ENCODE results near the gene PCNX2. TPM values are rescaled to one million over a fixed set of nuclear protein-coding genes. Genes with fewer than 3 reads are reported as not detected.

PCNX2 gene
- total and polyA plus RNA-seq, 2 experiments from 2014 or later, result 42.9 to 88.3 TPM

GRCh38 chr1:232995189-232995588 lies 300.3 kb downstream of the PCNX2 start (continued):
- TF ChIP-seq, protein P1, sequence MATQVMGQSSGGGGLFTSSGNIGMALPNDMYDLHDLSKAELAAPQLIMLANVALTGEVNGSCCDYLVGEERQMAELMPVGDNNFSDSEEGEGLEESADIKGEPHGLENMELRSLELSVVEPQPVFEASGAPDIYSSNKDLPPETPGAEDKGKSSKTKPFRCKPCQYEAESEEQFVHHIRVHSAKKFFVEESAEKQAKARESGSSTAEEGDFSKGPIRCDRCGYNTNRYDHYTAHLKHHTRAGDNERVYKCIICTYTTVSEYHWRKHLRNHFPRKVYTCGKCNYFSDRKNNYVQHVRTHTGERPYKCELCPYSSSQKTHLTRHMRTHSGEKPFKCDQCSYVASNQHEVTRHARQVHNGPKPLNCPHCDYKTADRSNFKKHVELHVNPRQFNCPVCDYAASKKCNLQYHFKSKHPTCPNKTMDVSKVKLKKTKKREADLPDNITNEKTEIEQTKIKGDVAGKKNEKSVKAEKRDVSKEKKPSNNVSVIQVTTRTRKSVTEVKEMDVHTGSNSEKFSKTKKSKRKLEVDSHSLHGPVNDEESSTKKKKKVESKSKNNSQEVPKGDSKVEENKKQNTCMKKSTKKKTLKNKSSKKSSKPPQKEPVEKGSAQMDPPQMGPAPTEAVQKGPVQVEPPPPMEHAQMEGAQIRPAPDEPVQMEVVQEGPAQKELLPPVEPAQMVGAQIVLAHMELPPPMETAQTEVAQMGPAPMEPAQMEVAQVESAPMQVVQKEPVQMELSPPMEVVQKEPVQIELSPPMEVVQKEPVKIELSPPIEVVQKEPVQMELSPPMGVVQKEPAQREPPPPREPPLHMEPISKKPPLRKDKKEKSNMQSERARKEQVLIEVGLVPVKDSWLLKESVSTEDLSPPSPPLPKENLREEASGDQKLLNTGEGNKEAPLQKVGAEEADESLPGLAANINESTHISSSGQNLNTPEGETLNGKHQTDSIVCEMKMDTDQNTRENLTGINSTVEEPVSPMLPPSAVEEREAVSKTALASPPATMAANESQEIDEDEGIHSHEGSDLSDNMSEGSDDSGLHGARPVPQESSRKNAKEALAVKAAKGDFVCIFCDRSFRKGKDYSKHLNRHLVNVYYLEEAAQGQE (IDR thresholded peaks at IDR 0.05; ENCODE audit: unreplicated experiment), result no peak
- TF ChIP-seq EZH2 (IDR thresholded peaks at IDR 0.05; ENCODE audit: low read depth, unreplicated experiment), result no peak
- no peak for TF ChIP-seq ZNF114 (CRISPR knock-in tag; IDR thresholded peaks at IDR 0.05)
- TF ChIP-seq, protein P2, sequence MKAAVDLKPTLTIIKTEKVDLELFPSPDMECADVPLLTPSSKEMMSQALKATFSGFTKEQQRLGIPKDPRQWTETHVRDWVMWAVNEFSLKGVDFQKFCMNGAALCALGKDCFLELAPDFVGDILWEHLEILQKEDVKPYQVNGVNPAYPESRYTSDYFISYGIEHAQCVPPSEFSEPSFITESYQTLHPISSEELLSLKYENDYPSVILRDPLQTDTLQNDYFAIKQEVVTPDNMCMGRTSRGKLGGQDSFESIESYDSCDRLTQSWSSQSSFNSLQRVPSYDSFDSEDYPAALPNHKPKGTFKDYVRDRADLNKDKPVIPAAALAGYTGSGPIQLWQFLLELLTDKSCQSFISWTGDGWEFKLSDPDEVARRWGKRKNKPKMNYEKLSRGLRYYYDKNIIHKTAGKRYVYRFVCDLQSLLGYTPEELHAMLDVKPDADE (IDR thresholded peaks at IDR 0.05), result no peak
- no peak for TF ChIP-seq CTCF (conservative IDR thresholded peaks at IDR 0.05; ENCODE audit: low read depth in 2 of 2)
- TF ChIP-seq NANOG (IDR thresholded peaks at IDR 0.05; ENCODE audit: borderline replicate concordance), result no peak
- no peak for TF ChIP-seq CREB1 (CRISPR knock-in tag; IDR thresholded peaks at IDR 0.05; ENCODE audit: low read depth)
- TF ChIP-seq EZH2phosphoT487 (IDR thresholded peaks at IDR 0.05; ENCODE audit: unreplicated experiment), result no peak

- Mint-ChIP-seq H3K4me3 (no peak overlapping the region), H3K4me1 (no peaks in the 10 kb centered on the region), H3K9me3 (peaks cover 33% of the 10 kb centered on the region), H3K36me3 (ENCODE audit: low read depth) (peaks cover 89% of the 10 kb centered on the region), H3K27me3 (ENCODE audit: insufficient read depth, low read depth, poor library complexity) (peaks cover 14% of the 10 kb centered on the region), H3K27ac (no peak overlapping the region)
- Histone ChIP-seq H3K27me3 (ENCODE audit: insufficient read depth) (no peaks in the 10 kb centered on the region), H3K4me1 (ENCODE audit: insufficient read depth) (no peaks in the 10 kb centered on the region), H3K79me2 (replicated peaks; ENCODE audit: insufficient read depth) (no peaks in the 10 kb centered on the region), H3K4me2 (no peak overlapping the region), H2AFZ (no peak overlapping the region), H3K36me3 (ENCODE audit: insufficient read depth) (peaks cover 32% of the 10 kb centered on the region), H3F3A (replicated peaks; ENCODE audit: low read depth) (no peaks in the 10 kb centered on the region), H3K4me3 (no peak overlapping the region), H4K20me1 (replicated peaks; ENCODE audit: insufficient read depth) (no peaks in the 10 kb centered on the region), H3K27ac (ENCODE audit: low read depth) (no peak overlapping the region), H3K9me2 (ENCODE audit: insufficient read depth) (no peaks in the 10 kb centered on the region)
- TF ChIP-seq, protein P1 (IDR thresholded peaks at IDR 0.05; ENCODE audit: unreplicated experiment), result no peak
- DNase-seq (ENCODE audit: low spot score) (no peak), ATAC-seq (no peak)
These were observed 302.0 kb downstream of the PCNX2 start for GRCh38 chr1:232993555-232993954.
